OCI-LY1 (cell line): ENCODE measurements around the gene STAMBPL1.

ENCODE experiments used
- H2AFZ ChIP-seq: fragments of 200-600 bp; sonication (generic), shearing (Covaris generic); 2 replicates; pipeline ENCODE4 v1.6.0; 2014; ENCODE audit warnings: antibody characterized with exemption, mild to moderate bottlenecking, low read length
- H3F3A ChIP-seq: fragments of 200-600 bp; sonication (generic), shearing (Covaris generic); 2 replicates; pipeline ENCODE4 v1.6.0; 2014; ENCODE audit warnings: mild to moderate bottlenecking, antibody characterized with exemption, low read length, moderate library complexity; ENCODE audit not compliant: insufficient read depth
- H3K27ac ChIP-seq: fragments of 200-600 bp; sonication (generic); 2 replicates; pipeline ENCODE4 v1.5.1; 2014; ENCODE audit warnings: low read length, mixed run types, mild to moderate bottlenecking, low read depth; ENCODE audit not compliant: poor library complexity, severe bottlenecking
- H3K27me3 ChIP-seq: fragments of 200-600 bp; sonication (generic); 2 replicates; pipeline ENCODE4 v1.6.0; 2014; ENCODE audit warnings: antibody characterized with exemption, mild to moderate bottlenecking, low read length, moderate library complexity; ENCODE audit not compliant: insufficient read depth
- H3K36me3 ChIP-seq: fragments of 200-600 bp; sonication (generic); 2 replicates; pipeline ENCODE4 v1.6.1; 2014; ENCODE audit warnings: mild to moderate bottlenecking, antibody characterized with exemption, low read length, moderate library complexity, mixed read lengths; ENCODE audit not compliant: insufficient read depth
- H3K4me1 ChIP-seq: fragments of 200-600 bp; sonication (generic); 2 replicates; pipeline ENCODE4 v1.5.1; 2014; ENCODE audit warnings: mild to moderate bottlenecking, low read length, moderate library complexity; ENCODE audit not compliant: insufficient read depth, severe bottlenecking
- H3K4me2 ChIP-seq: fragments of 200-600 bp; sonication (generic), shearing (Covaris generic); 2 replicates; pipeline ENCODE4 v1.6.1; 2014; ENCODE audit warnings: low read length
- H3K4me3 ChIP-seq: fragments of 200-600 bp; sonication (generic); 2 replicates; pipeline ENCODE4 v1.5.1; 2014; ENCODE audit warnings: low read length, low read depth, mild to moderate bottlenecking, mixed read lengths; ENCODE audit not compliant: poor library complexity, severe bottlenecking
- H3K79me2 ChIP-seq: fragments of 200-600 bp; shearing (Covaris generic); 2 replicates; pipeline ENCODE4 v1.6.1; 2016; ENCODE audit warnings: mixed run types, low read length, mixed read lengths; ENCODE audit not compliant: insufficient read depth
- H3K9ac ChIP-seq: fragments of 200-600 bp; sonication (generic), shearing (Covaris generic); 2 replicates; pipeline ENCODE4 v1.6.1; 2014; ENCODE audit warnings: mild to moderate bottlenecking, low read length, mixed read lengths
- H3K9me2 ChIP-seq: fragments of 200-600 bp; sonication (generic), shearing (Covaris generic); 2 replicates; pipeline ENCODE4 v1.6.1; 2014; ENCODE audit warnings: low read depth, mild to moderate bottlenecking, low read length, mixed read lengths
- H3K9me3 ChIP-seq: fragments of 200-600 bp; shearing (Covaris generic); 2 replicates; pipeline ENCODE4 v1.6.1; 2014; ENCODE audit warnings: low read length, mixed read lengths
- H4K20me1 ChIP-seq: fragments of 200-600 bp; sonication (generic), shearing (Covaris generic); 2 replicates; pipeline ENCODE4 v1.6.0; 2016; ENCODE audit warnings: mild to moderate bottlenecking, low read length; ENCODE audit not compliant: insufficient read depth
- CTCF ChIP-seq: fragments of 200-600 bp; sonication (generic), shearing (Covaris generic); IDR thresholded peaks from 2 replicates; pipeline ENCODE4 v1.5.1; 2017; ENCODE audit warnings: mild to moderate bottlenecking, antibody characterized with exemption, low read length, moderate library complexity, mixed read lengths
- EZH2 ChIP-seq: fragments of 200-600 bp; sonication (generic), shearing (Covaris generic); IDR thresholded peaks from 2 replicates; pipeline ENCODE4 v1.8.0; 2017; ENCODE audit warnings: borderline replicate concordance, mixed run types, mild to moderate bottlenecking, antibody characterized with exemption, low read length, moderate library complexity, mixed read lengths

Gene STAMBPL1

DNA sequence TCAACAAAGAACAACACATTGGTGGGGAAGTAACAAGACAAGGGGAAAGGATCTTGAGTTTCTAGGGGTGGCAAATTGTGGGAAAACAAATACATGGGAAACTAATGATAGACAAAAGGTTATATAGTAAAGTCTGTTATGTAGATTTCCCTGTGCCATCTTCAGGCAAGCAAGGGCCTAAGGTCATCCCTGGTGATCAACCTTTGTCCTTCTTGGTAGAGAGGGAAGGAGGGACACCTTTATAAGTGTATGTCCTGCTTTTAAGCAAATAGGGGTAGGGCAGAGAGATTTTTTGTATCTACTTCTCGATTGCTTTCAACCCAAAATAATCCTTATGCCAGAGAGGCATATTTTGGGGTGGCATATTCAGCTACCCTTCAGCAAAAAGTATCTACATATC lies 84.3 kb downstream of the STAMBPL1 start:
- Histone ChIP-seq H3K27me3 (no peaks in the 10 kb centered on the region), H3F3A (no peaks in the 10 kb centered on the region), H3K36me3 (no peaks in the 10 kb centered on the region), H3K79me2 (no peaks in the 10 kb centered on the region), H3K4me2 (no peak overlapping the region), H3K27ac (no peak overlapping the region), H3K9ac (no peak overlapping the region), H3K9me3 (no peaks in the 10 kb centered on the region), H2AFZ (no peak overlapping the region), H3K4me3 (no peak overlapping the region), H3K4me1 (no peaks in the 10 kb centered on the region), H3K9me2 (no peaks in the 10 kb centered on the region), H4K20me1 (no peaks in the 10 kb centered on the region)
- TF ChIP-seq EZH2 (no peak), CTCF (no peak)

DNA sequence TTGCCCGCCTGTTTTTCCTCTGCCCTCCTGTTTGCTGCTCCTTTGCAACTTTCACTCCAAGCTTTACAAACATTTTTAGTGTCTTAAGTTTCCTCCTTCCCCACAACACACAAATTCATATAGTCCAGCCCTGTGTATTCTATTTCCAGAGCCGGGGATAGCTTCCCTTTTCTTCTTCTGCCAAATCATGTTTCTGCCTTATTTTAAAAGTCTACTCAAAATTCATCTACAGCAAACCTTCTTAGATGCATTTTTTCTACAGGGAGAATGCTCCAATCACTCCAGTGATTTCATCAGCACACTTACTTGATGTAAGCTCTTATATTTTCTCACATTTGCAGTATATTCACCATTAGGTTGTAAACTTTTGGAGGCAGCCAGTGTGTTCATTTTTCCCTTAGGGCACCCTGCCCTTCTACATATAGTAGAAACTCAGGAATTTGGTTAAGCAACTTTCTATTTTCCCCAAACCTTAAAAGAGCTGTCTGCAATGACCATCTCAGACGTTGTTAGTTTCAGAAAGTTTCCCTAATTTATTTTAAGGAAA lies 84.9 kb downstream of the STAMBPL1 start:
- Histone ChIP-seq H3K9ac (no peak overlapping the region), H4K20me1 (no peaks in the 10 kb centered on the region)

GRCh38 chr10:88966797-88967196 lies 86.8 kb downstream of the STAMBPL1 start:
- Histone ChIP-seq H3K27me3 (no peaks in the 10 kb centered on the region), H3K9ac (no peak overlapping the region), H3K9me3 (no peaks in the 10 kb centered on the region), H3K79me2 (no peaks in the 10 kb centered on the region), H3K4me3 (no peak overlapping the region), H3K9me2 (no peaks in the 10 kb centered on the region), H3K4me2 (no peak overlapping the region), H3K27ac (no peak overlapping the region), H4K20me1 (no peaks in the 10 kb centered on the region), H3K4me1 (no peaks in the 10 kb centered on the region), H3F3A (no peaks in the 10 kb centered on the region), H3K36me3 (no peaks in the 10 kb centered on the region), H2AFZ (no peak overlapping the region)
- no peak for TF ChIP-seq EZH2
- no peak for TF ChIP-seq CTCF

More for the DNA sequence above, 84.9 kb downstream of the STAMBPL1 start:
- no peaks in the 10 kb centered on the region for H3K36me3 ChIP-seq
- no peaks in the 10 kb centered on the region for H3K9me2 ChIP-seq
- H3K27me3 ChIP-seq, result no peaks in the 10 kb centered on the region
- no peak overlapping the region for H2AFZ ChIP-seq
- TF ChIP-seq EZH2, result no peak
- no peak for TF ChIP-seq CTCF
- H3K9me3 ChIP-seq, result no peaks in the 10 kb centered on the region
- no peaks in the 10 kb centered on the region for H3K79me2 ChIP-seq
- H3F3A ChIP-seq, result no peaks in the 10 kb centered on the region
- no peak overlapping the region for H3K4me2 ChIP-seq
- H3K27ac ChIP-seq, result no peak overlapping the region
- no peak overlapping the region for H3K4me3 ChIP-seq
- H3K4me1 ChIP-seq, result no peaks in the 10 kb centered on the region
